Hippocampal formation (tissue), 2 donors: Measurements from ENCODE around the gene LTBR.
"Not testable (repeated sequence)": the region's sequence is repeated elsewhere in the genome, so short reads cannot be mapped to it uniquely, and the experiment has no call there.

Experiments
- DNase-seq, 2 donors: peaks; one replicate each; lab custom pipeline; 2025; lab: John Stamatoyannopoulos, UW

The LTBR gene

DNA sequence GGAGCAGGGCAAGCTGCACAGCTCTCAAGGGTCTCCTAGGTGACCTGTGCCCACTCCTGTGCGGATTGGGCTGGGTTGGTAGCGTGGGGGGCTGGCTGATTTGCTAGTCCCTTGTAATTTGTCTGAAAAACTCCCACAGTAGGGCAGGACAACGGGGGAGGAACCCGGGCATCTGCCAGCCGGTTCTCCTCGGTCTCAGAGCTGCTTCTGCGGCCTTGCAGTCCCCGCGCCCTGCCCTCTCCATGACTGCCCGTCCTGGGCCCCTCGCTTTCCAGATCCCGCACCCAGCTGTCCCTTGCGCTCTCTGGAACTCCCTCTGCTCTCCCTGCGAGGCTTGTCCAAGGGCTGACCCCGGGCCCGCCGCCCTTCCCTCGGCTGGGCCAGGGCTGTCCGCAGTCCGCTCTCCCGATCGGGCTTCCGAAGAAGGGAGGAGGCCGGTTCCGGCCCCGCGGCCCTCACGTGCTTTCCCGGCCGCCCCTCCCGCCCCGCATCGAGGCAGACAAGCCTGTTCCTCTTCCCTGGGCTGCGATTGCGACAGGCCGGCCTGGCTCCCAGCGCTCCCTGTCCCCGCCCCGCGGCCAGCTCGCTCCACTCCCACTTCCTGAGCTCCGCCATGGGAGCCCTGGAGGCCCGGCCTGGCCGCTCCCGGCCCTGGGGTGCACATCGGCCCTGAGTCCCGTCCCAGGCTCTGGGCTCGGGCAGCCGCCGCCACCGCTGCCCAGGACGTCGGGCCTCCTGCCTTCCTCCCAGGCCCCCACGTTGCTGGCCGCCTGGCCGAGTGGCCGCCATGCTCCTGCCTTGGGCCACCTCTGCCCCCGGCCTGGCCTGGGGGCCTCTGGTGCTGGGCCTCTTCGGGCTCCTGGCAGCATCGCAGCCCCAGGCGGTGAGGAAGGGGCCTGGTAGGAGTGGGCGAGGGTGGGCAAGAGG is at the start of gene LTBR:
Gene LTBR, plus strand, starts transcription at position 591 of the 927 bp plus-strand sequence. Its CDS starts 197 bp downstream, at position 788.
- DNase-seq = peak in 1 of 2 donors; percentile 68

DNA sequence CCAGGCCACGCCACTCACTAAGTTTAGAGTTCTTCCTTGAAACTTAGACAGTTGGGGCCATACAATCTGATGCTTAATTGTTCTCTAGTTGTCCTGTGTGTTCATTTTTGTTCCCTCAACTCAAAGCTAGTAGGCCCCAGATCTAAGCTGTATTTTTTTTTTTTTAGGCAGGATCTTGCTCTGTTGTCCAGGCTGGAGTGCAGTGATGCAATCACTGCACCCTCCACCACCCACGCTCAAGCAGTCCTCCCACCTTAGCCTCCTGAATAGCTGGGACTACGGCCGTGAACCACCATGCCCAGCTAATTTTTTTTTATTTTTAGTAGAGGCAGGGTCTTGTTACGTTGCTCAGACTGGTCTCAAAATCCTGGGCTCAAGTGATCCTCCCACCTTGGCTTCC is 49.6 kb upstream of the LTBR start:
- no peak for DNase-seq

DNA sequence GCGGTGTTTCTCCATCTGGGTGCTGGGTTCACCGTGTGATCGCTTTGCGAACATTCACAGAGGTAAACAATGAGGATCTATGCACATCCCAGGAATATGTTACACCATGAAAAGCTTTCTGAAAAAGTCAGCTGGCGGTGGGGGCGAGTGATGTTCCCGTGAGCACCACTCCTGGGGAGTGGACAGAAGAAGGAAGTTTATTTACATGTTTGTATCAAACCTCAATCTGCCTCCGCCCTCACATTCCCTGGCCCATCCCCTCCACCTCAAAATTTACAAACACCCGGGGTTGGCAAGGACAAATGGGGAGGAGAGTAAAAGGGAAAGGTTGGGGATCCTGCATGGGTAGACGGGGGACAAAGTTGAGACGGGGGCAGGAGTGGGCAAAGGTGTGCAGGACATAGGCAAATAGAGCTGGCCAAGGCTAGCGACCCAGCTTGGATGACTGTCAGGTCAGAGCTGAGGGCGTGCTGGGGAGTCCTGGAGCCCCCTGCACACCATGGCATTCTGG is 49.0 kb upstream of the LTBR start:
- no peak for DNase-seq

DNA sequence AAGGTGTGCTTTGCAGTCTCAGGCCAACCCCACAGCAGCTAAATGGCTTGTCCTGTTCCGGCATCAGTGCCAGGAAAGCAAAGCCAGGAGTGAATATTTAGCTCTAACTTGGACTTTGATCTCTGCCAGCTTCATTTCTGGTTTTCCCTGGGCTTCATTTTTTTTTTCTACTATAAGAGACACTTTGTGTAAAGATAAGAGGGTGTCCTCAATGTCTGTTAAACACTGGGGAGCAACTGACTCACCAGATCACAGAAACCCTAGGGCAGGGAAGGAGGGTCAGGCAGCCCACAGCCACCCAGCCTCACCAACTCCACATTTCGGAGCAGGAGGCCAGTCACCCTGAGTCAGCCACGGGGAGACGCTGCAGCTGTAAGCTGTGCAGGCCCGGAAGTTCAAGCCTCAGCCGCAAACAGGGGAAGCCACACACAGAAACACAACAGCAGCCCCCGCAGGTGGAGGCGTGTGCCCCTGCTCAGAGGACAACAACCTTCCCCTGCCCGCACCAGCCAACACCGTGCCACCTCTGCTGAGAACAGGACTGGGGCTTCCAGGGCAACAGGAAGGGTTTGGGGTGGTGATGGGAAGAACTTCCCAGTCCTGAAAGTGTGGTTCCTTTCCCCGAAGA is 48.4 kb upstream of the LTBR start:
- no peak for DNase-seq

DNA sequence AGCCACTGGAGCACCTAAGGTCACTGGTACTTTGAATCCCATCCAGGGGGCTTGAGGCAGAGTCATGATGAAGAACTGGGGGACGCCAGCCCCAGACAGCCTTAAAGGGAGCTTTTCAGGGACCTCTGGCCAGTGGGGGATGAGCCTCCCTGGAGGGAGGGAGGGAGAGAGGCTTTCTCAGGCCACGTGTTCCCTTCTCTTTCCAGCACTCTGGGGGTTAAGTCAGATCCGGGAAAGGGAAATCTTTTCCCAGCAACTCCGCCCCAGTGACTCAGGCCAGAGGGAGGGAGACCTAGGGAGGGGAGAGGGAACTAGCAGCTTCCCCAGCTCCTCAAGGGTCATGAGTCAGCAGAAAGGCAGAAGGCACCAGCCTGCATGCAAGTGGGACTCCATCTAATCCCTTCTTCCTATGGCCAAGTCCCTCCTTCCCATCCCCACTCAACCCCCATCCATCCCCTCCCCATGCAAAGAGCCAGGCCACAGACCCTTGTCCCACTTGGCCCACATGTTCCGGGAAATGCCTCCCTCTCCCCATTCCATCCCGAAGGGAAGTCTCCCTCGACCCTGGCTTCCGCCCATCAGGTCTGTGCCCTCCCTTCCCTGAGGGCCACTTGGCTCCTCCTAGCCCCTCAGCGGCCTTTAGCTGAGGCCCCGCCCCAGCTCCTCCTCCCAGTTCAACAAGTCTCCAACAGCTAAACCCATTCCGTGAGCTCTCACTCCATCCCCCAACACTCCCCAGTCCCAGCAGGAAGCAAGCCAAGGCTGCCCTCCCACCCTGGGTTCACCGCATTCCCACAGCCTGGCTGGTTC is 47.7 kb upstream of the LTBR start:
- DNase-seq = peak; percentile 53 to 76

DNA sequence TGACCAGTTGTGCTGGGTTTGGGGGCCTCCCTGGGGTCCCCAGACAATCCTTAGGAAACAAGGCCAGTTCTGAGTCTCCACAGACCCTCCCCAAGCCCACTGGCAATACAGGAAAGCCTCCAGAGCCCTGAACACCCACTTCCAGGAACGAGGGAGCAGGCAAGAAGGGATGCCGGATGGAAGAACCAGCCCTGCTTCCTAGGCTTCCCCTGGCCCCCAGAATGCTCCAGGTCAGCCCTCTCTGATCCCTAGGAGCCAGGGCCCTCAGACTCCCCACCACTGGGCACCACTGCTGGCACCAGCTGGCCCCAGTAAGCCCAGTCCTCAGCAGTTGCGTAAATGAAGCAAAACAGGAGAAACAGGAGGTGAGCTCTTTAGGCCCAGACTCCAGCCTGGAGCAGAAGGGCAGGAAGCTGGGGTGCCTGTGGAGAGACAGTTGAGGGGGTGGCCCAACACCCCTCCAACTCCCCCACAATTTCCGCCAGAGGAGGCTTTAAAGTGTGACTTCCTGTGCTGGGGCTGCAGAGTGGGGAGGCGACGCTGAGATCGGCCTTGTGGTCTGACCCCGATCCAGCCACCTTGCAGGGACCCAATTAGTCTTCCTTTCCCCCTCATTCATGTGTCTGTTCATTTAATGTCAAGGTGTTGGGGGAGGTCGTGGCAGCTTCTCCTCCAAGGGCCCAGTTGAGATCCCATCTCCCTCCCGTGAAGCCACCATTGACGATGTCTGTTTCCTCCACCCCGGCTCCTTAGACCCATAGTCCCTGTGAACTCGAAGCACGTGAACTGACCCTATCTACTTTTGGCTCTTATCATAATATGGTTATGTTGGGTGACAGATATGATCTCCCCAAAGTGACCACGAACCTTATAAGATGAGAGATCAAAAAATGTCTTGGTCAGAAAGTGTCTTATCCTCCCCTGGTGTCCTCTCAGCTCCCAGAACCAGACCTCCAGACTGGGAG is 46.8 kb upstream of the LTBR start:
- DNase-seq = no peak

DNA sequence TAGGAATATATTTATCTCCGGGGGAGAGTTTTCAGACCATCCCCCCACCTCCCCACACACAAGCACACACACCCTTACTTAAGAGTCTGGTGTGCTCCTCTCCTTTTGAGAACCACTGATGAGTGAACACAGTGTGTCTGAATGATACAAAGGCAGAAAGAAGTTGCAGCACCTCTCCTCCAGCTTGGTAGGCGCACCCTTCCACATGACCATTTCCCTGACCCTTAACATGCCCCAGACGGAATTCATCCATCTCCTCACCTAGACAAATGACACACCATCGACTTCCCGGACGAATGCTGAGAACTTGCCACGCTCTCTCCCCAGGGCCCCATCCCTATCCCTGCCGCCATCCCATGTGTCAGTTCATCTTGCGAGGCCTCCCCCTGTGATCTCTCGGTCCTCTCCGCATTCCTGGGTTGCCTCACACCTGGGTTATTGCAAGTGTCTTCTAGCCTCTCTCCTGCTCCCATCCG is 46.0 kb upstream of the LTBR start:
- DNase-seq = no peak

DNA sequence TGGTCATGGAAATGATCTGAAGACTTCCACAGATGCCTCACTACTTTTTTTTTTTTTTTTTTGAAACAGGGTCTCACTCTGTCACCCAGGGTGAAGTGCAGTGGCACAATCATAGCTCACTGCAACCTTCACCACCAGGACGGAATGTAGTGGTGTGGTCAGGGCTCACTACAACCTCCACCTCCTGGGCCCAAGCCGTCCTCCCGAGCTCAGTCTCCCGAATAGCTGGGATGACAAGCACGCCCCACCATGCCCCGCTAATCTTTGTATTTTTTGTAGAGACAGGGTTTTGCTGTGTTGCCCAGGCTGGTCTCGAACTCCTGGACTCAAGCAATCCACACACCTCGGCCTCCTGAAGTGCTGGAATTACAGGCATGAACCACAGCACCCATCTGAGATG is 45.4 kb upstream of the LTBR start:
- DNase-seq = not testable (repeated sequence)

DNA sequence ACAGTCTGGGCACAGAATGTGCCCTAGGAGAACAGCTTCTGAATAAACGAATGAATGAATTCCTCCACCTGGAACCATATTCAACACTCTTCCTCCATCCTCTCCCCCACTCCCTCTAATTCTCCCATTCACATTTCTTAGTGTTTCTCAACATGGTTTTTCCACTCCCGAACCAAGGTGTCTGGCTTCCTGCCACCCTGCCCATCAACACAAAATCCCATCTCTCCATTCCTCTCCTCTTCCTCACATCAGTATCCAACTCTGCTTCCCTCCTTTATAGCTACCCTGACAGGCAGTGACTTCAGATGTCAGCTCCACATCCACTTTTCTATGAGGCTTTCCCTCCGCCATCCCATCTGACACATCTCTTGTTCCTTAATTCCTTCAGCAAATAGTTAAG is 45.0 kb upstream of the LTBR start:
- no peak for DNase-seq

DNA sequence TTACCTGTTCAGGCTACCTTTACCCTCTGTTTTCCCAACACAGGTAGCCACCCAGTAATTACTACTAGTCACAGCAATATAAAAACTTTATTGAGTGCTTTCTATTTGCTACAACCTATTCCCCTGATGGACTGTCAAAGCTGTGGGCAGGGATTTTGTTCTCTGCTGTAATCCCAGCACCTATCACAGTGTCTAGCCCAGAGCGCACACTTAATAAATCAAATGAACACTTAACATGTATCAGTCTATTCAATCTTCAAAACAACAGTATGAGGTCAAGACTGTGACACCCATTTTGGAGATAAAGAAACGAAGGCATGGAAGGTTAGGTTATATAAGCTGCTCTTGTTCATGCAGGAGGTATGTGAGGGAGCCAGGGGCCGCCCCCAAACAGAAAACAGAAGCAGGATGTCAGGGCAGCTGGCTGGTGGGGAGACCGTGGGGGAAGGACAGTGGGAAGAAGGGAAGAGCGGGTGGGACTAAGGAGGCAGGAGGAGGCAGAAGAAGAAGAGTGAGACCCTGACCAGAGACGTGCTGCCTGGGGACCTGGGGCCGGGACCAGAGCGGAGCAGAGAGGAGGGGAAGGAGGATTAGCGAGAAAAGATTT is 43.8 kb upstream of the LTBR start:
- DNase-seq = no peak

DNA sequence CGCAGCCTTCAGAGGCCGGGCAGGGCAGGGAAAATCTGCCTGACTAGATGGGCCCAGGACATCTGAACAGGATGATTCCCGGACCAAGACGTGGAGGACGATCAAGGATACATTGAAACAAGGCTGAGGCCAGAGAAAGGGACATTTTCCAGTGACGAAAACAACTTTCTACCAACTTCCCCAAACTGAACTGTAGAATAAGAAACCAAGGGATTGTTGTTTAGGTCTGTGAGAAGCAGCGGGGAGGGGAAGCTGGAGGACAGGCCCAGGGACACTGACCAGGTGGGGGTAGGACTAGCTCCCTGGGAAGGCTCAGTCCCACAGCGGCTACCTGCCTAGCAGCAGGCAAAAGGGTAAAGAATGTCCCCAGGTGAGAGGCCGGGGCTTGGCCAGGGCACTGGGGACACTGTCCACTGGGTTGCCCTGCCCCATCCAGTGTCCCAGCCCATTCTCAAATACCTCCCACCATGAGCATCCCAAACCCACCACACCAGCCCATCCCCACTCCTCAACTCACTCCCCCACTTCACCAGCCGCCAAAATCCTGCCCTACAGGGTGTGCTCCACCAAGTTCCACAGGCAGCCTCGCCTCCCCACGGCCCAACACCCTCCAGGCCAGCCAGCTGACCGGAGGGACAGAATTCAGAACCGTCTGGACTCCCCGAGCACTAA is 43.1 kb upstream of the LTBR start:
- no peak for DNase-seq

DNA sequence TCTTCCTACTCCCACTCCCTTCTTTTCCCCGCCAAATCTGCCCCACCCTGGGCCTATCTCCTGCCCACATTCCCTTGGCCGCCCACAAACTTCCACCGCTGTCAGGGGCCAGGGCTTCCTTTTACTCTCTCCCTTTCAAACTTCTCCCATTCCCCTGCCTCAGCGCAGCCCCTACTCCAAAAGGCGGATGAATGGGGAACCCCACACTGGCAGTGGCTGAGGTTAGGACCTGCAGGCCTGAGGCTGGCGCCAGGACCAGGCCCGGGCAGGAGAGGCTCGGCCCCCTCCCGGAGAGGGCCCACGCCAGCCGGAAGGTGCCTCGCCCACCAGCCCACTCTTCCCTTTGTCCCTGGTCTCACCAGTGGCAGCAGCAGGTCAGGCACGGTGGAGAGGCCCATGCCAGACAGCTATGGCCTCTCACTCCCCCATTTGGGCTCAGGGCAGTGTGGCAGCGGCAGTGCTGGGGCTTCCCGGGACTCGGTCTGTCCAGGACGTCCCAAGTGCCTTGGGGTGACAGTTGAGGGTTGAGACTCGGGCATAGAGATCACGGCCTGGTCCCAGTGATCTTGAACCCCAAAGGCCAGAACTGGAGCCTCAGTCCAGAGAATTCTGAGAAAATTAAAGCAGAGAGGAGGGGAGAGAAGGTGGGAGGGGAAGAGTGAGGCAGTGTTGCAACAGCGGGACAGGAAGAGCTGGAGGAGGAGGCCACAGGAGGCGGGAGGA is 42.4 kb upstream of the LTBR start, which contains the start of gene TNFRSF1A:
Gene TNFRSF1A, minus strand, starts transcription at position 660 of the 723 bp plus-strand sequence. Its CDS starts 262 bp downstream, at position 398.
- DNase-seq = peak; percentile 50 to 72

DNA sequence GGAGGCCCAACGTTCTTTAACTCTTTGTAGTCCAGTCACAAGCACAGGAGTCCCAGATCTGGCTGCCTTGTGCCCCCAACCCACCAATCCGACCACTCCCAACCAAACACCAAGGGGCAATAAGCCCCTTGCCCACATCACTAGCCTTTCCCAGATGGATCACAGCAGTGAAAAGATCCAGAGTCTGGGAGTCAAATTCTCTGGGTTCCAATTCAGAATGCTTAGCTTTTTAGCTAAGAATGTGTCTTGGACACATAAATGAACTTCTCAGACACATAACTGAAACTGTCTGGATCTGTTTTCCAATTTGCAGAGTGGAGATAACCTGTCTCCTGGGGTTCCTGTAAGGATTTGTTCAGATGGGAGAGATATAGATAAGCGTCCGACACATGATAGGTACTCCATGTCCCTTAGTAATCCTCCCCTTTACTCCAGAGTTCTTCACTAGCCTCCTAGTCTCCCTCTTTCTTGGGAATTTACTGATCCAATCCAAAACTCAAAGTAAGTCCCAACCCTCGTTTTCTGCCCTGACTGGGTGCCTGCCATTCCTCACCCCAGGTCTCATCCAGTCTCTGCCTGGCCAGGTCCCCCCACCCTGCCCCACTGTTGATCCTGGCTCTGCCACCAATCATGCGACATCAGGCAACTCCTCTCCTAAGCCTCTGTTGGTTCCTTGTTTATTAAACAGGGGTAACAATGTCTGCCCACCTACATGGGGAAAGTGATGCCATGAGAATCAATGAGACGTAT is 41.6 kb upstream of the LTBR start:
- DNase-seq = no peak

DNA sequence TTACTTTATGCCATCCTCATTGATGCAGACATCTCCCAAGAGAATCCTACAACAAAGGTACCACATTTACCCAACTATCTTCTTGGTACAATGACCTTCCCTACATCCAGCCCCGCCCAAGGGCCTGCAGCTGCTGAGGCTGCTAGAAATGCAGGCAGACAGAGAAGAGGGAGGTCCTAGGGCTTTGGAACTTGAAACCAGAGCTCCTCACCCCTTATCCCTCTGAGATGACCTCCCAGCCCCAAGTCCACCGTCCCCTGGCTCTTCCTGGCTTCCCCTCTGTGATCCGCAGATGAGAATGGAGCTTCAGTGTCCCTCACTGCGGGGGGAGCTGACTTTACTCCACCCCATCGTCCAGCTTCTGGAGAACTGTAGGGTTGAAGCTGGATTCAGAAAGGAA is 40.4 kb upstream of the LTBR start:
- no peak for DNase-seq

DNA sequence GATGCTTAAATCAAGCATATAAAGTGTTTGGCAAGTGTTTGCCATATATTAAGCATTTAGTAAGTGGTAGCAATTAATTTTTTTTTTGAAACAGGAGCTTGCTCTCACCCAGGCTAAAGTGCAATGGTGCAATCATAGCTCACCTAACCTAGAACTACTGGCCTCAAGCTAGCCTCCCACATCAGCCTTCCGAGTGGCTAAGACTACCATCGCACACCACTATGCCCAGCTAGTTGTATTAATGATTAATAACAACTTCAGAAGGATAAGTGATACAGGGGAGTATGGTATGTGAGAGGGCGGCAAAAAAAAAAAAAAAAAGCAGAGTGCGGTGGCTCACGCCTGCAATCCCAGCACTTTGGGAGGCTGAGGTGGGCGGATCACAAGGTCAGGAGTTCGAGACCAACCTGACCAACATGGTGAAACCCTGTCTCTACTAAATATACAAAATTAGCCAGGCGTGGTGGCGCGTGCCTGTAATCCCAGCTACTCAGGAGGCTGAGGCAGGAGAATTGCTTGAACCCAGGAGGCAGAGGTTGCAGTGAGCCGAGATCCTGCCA is 39.8 kb upstream of the LTBR start:
- DNase-seq = not testable (repeated sequence)

DNA sequence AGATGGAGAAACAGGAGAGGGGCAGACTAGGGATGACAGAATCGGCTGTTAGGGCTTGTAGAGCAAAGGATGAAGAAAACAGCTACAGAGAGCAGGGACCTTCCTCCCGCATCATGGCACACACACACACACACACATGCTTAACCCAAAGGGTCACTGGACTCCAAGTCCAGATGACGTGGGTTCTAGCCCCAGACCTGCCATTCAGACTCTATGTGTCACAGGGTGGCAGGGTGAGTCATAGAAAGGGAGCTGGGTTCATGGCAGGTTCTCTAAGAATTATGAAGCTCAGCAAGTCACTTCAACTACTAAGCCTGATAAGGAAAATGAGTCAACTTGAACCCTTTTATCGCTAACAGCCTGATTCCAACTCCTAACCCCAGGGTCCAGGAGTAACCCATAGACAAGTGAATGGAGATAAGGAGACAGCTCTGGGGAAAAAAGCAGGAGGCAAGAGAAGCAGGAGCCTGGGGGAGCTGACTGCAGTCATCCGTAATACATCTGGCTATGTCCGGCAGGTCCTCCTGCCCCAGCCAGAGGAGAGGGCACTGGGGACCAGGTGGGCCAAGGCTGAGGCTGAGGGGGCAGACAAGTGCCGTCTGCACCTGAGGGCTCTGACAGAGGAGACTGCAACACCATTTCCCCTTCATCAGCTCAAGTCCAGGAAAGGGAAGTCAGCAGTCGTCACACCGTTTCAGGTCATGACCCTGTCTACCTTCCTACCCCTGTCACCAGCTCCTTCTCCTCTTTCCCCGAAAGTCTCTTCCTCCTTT is 38.5 kb upstream of the LTBR start:
- DNase-seq = no peak

DNA sequence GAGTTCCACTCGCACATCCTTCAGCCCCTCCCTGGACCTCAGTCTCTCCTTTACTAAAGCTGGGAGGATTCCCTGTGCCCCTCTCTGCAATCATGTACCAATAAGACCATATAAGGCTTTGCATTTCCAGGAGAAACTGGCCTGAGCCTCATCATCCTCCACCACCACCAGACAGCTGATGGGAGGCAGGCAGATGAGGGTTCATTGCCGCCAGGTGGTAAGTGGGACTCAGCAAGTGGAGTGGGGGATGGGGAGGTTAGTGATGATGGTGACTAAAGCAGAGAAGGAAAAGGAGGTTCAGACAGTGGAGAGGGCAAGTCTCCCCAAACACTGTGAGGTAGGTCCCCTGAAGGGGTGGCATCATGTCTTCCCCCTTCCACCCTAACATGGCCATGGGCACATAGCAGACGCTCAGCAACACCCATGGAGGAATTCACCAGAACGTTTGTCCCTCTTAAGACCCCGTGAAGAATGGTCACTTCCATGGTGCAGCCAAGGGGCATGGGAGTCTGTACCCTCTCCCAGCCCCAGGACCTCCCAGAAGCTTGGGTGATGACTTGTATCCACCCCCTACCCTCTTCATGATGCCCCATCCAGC is 37.6 kb upstream of the LTBR start:
- DNase-seq = no peak
